CD4-positive, alpha-beta T cell treated with Interleukin-15 for 4 hours (primary cell): ENCODE measurements around the gene FOXK1.

Source experiments
- DNase-seq: peaks from one replicate; pipeline ENCODE4 v3.0.0-alpha.2; 2020; ENCODE audit warnings: low spot score

Gene FOXK1

GRCh38 chr7:4722960-4723630, 41.0 kb downstream of the FOXK1 start:
- no peak for DNase-seq

- DNase-seq = no peak
These were observed 42.5 kb downstream of the FOXK1 start for GRCh38 chr7:4724648-4725013.

GRCh38 chr7:4725014-4725849, 43.1 kb downstream of the FOXK1 start:
- DNase-seq = peak; percentile 30

- no peak for DNase-seq
These were observed 43.9 kb downstream of the FOXK1 start for GRCh38 chr7:4725850-4726450.

- no peak for DNase-seq
These were observed 44.5 kb downstream of the FOXK1 start for GRCh38 chr7:4726566-4726965.

GRCh38 chr7:4727914-4728705, 46.0 kb downstream of the FOXK1 start:
- no peak for DNase-seq

- no peak for DNase-seq
These were observed 47.2 kb downstream of the FOXK1 start for GRCh38 chr7:4729266-4729665.

GRCh38 chr7:4730276-4730675, 48.2 kb downstream of the FOXK1 start:
- no peak for DNase-seq

- no peak for DNase-seq
These were observed 48.9 kb downstream of the FOXK1 start for GRCh38 chr7:4730971-4731370.

GRCh38 chr7:4731803-4732202, 49.7 kb downstream of the FOXK1 start:
- DNase-seq = no peak

- DNase-seq = no peak
These were observed 51.9 kb downstream of the FOXK1 start for GRCh38 chr7:4733936-4734528.

GRCh38 chr7:4734587-4735345, 52.7 kb downstream of the FOXK1 start:
- no peak for DNase-seq

- no peak for DNase-seq
These were observed 55.2 kb downstream of the FOXK1 start for GRCh38 chr7:4737300-4737699.

GRCh38 chr7:4738711-4739527, 56.8 kb downstream of the FOXK1 start:
- DNase-seq = no peak

GRCh38 chr7:4739528-4739992, 57.5 kb downstream of the FOXK1 start:
- DNase-seq = peak; percentile 37

- DNase-seq = no peak
These were observed 58.7 kb downstream of the FOXK1 start for GRCh38 chr7:4740796-4741195.

GRCh38 chr7:4742051-4742573, 60.0 kb downstream of the FOXK1 start:
- no peak for DNase-seq

GRCh38 chr7:4742852-4743251, 60.8 kb downstream of the FOXK1 start:
- DNase-seq = no peak

- peak; percentile 72 for DNase-seq
These were observed 62.5 kb downstream of the FOXK1 start for GRCh38 chr7:4744391-4745264.
